Measurements from ENCODE around the gene HNMT.

GRCh38 chr2:137929519-137929916, 34.8 kb upstream of the HNMT start:
- no peak for TF ChIP-seq REST (IDR thresholded peaks at IDR 0.05; ENCODE audit: insufficient read depth in 1 of 2, low read depth in 2 of 2, low read length in 2 of 2)
- TF ChIP-seq SIN3A (IDR thresholded peaks at IDR 0.05; ENCODE audit: borderline replicate concordance, insufficient read depth, low read length), result no peak
